Stimulated activated CD8-positive, alpha-beta memory T cell treated with anti-CD3 and anti-CD28 coated beads, Interleukin-15, amount 100 ng/mL, for 48 hours (primary cell): Measurements from ENCODE around the gene TFB2M.

Experiments used
- DNase-seq, 2 donors: peaks; one replicate each; pipeline ENCODE4 v3.0.0-alpha.2; 2020; ENCODE audit warnings: low read depth in 2 of 2

TFB2M gene

GRCh38 chr1:246513619-246514343 is 52.3 kb downstream of the TFB2M start:
- DNase-seq, result no peak

GRCh38 chr1:246513041-246513440 is 53.0 kb downstream of the TFB2M start:
- no peak for DNase-seq

- DNase-seq, result no peak
Measured at GRCh38 chr1:246512635-246513034, 53.4 kb downstream of the TFB2M start.

- no peak for DNase-seq
Measured at GRCh38 chr1:246512230-246512629, 53.8 kb downstream of the TFB2M start.

GRCh38 chr1:246511203-246511602 is 54.9 kb downstream of the TFB2M start:
- no peak for DNase-seq

GRCh38 chr1:246510147-246511030 is 55.7 kb downstream of the TFB2M start:
- no peak for DNase-seq

- DNase-seq, result no peak
Measured at GRCh38 chr1:246508897-246509688, 57.0 kb downstream of the TFB2M start.

- peak; percentile 62 to 68 for DNase-seq
Measured at GRCh38 chr1:246506674-246507481, 59.2 kb downstream of the TFB2M start, which contains the start of gene SMYD3. SMYD3 (minus strand) TSS chr1:246507279.

GRCh38 chr1:246506367-246506673 is 59.7 kb downstream of the TFB2M start:
- DNase-seq, result no peak

GRCh38 chr1:246503341-246503740 is 62.7 kb downstream of the TFB2M start:
- DNase-seq, result no peak

GRCh38 chr1:246497331-246497915 is 68.6 kb downstream of the TFB2M start:
- no peak for DNase-seq

GRCh38 chr1:246492611-246493245 is 73.3 kb downstream of the TFB2M start:
- DNase-seq, result peak in 1 of 2 donors; percentile 23

- no peak for DNase-seq
Measured at GRCh38 chr1:246491551-246492053, 74.5 kb downstream of the TFB2M start.
